Peyer's patch (tissue), 4 donors: Measurements from ENCODE around the gene FDX1.

Experiments used
- CTCF ChIP-seq, 6 experiments: fragments of 450-650 bp in 4 of 6; fragments of 200-600 bp in 2 of 6; sonication (generic) in 1 of 6; IDR thresholded peaks; one replicate each; pipeline ENCODE4 v1.5.1; 2017 to 2019; ENCODE audit warnings: antibody characterized with exemption in 6 of 6, mild to moderate bottlenecking in 3 of 6, moderate library complexity in 1 of 6
- POLR2A ChIP-seq, 2 donors: fragments of 450-650 bp; IDR thresholded peaks; one replicate each; pipeline ENCODE4 v1.5.1; 2017; ENCODE audit warnings: antibody characterized with exemption in 2 of 2, mild to moderate bottlenecking in 2 of 2, moderate library complexity in 2 of 2

GRCh38 chr11:110447343-110447742 lies 17.6 kb downstream of the FDX1 start:
- TF ChIP-seq CTCF (IDR thresholded peaks at IDR 0.05) (no peak), POLR2A (IDR thresholded peaks at IDR 0.05) (no peak)
